Activated CD8-positive, alpha-beta memory T cell treated with anti-CD3 and anti-CD28 coated beads for 24 hours (primary cell): ENCODE results near the gene HPCAL1.
"Not testable (repeated sequence)": the region's sequence is repeated elsewhere in the genome, so short reads cannot be mapped to it uniquely, and the experiment has no call there.

ENCODE experiments used
- DNase-seq: peaks from one replicate; pipeline ENCODE4 v3.0.0-alpha.2; 2020

HPCAL1 gene

DNA sequence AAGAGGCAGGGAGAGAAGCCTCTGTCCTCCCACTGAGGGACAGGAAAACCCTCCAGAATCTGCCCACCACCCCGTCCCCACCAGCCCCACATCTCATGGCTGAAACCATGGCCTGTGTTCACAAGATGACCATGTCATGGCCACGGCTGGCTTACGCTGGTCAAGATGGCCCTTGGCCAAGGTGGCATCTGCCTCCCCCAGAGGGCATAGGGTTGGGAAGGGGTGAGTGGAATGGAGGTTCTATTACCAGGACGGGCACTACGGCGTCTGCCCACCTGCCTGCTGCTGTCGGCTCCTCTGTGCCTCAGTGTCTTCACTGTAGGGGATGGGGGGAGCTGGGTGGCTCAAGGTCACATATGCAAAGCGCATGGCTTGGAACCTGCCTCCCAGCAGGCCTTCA lies 125.7 kb downstream of the HPCAL1 start:
- DNase-seq: no peak

DNA sequence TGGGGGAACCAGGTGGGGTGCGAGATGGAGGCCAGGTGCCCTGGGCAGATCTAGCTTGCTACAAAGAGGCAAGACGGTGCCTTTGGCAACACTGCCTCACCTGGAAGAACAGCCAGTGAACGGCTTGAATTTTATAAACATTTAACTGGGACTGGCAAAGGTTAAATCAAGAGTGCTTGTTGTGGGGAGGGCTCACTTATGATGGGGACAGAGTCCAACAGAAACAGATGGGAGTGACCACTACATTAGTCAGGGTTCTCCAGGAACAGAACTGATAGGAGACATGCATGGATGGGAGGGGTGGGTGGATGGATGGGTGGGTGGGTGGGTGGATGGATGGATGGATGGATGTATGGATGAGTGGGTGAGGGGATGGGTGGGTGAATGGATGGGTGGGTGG lies 126.2 kb downstream of the HPCAL1 start:
- DNase-seq: no peak

DNA sequence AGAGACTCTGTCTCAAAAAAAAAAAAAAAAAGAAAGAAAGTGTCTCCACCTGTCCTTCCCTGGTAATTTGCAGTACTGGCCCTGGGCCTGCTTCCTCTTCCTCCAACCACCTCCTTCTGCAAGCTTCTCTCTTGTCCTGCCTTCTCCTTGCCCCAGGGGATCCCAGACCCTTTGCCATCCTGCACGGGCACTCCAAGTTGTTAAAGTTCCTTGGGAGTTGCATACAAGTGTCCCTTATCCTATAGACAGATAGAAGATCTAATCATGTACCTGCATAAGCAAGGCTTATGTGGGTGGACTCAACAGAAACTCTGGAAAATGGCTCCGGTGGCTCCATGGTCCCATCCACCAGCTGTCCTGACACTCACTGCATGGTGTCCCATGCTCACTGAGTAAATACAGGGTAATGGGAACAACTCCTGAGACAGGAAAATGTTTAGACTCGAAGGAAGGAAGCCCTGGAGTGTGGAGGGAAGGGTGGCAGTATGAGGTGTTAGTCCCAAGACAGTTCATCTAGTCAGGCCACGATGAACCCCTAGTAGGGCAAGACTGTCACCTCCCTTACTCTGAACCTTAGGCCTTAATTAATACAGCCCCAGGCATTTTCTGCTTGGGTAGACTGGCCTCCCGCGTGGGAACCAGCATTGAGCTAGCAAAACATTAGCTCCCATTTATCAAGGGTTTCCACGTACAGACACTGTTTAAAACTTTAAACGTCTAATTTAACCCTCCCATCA lies 128.3 kb downstream of the HPCAL1 start:
- no peak for DNase-seq

DNA sequence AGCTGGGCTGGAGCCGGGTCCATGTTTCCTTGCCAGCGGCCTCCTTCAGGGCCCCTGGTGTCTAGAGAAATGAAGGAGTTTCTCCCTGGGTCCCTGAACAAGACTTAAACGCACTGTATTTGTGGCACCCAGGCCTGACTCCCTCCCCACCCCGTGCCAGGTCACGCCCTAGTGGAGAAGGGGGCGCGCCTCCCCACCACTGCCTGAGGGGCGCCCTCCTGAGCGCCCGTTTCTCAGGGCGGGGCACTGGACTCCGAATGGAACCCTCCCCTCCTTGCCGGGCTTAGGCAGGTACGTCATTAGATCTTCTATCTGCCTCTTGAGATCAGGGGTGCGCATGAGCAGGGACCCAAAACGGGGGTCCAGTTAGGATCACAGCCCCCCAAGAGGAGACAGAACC lies 129.1 kb downstream of the HPCAL1 start:
- no peak for DNase-seq

DNA sequence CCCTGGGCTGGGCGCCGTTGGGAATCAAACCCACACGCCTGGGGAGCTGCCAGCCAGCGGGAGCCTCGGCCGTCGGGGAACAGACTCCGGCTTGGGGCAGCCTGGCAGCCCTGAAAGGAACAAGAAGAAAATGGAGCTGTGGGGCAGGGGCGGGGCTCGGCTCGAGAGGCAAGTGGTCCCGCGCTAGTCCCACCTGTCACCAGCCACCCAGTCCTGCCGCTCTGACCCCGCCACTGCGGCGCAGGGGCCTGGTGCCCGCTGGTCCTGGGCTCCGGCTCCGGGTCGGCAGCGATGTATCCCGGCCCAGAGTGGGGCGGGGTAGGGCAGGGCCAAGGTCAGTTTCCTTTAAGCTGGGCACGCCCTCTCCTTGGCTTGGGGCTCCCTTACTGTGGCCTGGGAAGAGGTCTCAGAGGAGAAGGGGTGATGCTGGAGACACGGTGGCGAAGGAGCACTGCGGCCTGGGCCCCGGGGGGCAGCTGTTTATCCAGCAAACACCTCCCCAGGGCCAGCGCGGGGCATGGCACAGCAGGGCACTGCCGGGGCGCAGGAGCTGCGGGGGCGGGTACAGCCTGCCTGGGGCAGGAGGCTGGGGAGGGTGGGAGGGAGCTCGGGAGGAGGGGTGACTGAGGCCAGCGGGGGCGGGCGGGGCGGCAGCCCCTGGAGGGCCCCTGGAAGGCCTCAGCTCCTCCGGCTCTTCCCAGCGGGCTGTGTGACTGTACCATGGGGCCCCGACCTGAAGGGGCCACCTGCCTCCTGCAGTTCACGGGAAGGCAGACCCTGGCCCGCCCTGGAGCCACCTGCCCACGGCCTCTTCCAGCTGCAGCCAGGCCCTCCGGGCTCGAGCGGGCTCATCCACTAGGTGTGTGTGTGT lies 129.8 kb downstream of the HPCAL1 start:
- no peak for DNase-seq

DNA sequence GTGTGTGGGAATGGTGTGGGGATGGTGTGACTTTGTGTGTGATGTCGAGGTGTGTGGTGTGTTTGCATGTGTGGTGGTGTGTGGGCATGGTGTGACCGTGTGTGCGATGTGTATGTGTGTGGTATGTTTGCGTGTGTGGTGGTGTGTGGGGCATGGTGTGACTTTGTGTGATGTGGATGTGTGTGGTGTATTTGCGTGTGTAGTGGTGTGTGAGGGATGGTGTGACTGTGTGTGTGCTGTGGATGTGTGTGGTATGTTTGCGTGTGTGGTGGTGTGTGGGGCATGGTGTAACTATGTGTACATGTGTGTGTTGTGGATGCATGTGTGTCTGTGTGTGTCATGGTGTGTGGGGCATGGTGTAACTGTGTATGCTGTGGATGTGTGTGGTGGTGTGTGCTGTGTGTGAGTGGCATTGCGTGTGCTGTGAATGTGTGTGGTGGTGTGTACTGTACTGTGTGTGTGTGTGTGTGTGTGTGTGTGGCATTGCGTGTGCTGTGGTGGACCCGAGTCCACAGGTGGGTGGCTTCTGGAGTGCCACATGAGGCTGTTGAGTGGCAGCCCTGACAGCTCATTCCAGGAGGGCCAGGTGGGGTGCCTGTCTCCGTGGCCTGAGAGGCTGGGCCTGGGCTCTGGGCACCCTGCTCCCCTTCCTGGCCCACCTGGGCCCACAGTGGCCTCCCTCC lies 130.7 kb downstream of the HPCAL1 start:
- DNase-seq: no peak

DNA sequence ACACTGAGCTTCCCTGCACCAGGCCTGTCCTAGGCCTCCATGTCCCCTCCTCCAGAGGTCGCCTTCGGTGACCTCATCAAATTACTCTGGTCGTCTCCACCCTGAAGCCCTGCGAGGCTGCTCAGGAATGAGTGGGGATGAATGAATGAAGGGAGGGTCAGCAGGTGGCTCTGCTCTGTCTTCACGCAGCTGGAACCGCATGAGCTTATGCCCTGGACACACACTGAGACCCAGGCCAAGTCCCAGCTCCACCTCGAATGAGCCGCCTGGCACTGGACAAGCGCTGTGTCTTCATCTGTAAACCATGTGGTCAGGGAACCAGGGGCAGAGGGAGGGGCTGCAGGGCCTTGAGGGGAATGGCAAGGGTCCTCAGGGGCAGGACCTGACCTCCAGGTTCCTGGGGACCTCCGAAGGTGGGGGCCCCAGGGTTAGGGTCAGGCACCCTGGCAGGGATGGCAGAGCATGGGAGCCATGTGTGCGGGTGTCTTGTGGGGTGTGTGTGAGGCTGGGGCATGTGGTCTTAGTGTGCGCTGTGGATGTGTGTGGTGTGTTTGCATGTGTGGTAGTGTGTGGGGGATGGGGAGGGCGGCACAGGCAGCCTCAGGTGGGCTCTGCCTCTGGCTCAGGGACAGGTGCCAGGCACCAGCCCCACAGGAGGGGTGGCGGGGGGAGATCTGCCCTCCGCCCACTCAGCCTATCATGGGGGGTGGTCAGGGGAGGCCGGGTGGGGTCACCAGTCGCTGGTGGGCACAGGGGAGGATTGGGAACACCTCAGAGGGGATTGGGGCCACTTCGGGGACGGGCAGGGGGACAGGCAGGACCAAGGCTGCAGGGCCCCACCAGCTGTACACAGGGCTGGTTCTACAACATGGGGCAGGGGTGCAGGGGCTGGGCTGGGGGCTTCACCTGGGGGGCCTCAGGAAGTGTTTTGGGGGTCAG lies 131.5 kb downstream of the HPCAL1 start:
- DNase-seq: no peak

DNA sequence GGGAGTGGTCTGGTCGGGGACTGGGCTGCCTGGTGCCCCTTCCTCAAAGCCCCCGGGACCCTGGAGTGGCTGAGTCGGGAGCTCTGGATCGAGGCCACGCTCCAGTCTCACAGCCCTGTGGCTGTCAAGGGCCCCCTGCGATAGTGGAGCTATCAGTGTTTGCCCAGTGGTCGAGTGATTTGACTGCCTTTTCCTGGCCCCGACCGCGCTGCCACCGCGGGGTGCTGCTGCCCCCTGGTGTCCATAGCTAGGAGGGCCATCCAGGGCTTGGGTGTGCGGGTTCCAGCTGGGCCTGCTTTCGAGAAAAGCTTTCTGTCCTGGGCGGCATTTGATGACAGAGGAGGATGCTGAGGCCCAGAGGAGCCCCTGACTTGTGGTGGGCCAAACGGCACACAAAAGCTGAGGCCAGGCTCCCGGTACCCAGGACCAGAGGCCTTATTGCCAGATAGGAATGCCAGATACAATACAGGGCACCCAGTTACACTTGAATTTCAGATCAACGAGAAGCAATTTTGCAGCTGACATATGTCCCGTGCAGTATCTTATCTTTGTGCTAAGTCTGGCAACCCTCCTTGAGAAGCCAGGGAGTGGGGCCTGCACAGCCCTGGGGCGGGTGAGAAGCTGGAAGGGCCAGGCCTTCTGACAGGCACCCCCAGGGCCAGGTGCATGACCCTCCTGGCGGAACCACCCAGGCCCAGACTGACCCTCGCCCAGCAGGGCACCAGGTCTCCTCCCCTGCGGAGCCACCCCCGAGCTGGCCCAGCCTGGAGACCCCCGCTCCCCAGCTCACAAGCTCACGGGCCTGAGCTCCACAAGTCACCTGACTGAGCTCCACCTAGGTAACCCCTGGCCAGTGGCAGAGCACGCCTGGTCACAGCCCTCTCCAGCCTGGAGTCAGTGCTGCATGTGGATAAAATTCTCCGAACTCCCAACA lies 132.4 kb downstream of the HPCAL1 start:
- peak; percentile 91 for DNase-seq

DNA sequence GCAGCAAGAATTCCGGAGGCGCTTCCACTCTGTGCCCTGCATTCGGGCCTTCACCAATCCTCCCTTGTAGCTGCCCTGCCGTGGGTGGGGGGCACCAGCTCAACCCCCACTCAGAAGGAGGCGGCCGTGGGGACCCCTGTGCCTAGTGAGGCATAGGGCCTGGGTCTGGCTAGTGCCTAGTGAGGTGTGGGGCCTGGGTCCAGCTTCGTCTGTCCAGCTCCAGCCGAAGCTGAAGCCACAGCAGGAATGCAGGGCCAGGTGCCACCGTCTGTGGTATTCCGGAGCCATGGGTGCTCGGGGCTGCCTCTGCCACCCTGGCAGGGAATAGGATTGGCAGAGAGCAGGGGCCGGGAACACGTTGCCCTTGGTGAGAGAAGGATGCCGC lies 133.1 kb downstream of the HPCAL1 start:
- no peak for DNase-seq

DNA sequence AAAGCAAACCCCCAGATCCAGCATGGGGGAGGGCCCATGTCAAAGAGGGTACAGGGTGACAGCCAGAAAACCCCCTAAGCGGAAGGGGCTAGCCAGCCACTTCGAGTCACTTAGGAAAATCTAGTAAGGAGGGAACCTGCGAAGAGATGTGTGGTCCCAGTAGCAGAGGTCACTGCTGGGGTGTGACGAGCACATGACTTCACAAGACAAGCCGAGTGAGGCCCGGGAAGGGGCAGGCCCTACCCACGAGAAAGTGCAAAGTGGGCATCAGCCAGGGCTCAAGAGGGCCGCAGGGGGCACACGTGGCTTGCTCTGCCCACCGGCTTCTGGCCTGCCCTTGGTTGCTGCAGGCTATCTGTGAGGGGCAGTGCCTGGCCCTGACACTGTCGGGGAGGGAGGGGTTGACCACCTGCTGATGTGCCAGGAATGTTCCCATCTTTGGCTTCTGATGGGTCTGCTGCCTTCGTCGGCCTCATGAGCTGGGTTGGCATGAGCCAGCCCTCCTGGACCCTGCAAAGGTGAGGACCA lies 133.9 kb downstream of the HPCAL1 start:
- no peak for DNase-seq

DNA sequence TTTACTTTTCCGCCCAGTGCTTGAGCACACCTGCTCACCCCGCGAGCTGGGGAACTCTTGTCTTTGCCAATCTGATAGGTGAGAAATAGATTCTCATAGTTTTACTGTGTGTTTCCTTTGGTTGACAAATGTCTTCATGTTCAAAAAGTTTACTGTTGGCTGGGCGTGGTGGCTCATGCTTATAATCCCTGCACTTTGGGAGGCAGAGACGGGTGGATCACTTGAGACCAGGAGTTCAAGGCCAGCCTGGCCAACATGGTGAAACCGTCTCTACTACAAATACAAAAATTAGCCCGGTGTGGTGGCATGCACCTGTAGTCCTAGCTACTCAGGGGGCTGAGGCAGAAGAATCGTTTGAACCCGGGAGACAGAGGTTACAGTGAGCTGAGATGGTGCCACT lies 135.1 kb downstream of the HPCAL1 start:
- DNase-seq: no peak

DNA sequence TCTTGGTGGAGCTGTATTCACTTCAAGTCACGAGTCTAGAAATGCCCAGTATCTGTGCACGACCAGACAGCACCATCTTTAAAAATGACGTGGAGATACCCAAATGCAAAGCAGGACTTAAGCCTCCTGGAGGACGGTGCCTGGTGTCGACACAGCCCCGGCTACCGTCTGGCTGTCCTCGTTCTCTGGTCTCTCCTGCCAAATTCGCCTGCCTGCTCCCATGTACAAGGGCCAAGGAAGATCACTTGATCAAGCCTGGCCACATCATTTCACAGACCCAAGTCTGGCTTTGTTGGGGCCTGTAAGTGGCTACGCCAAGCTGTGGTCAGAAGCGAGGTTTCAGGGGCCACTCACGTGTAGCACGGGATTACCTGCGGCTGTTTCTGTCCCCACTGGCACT lies 136.0 kb downstream of the HPCAL1 start:
- no peak for DNase-seq

DNA sequence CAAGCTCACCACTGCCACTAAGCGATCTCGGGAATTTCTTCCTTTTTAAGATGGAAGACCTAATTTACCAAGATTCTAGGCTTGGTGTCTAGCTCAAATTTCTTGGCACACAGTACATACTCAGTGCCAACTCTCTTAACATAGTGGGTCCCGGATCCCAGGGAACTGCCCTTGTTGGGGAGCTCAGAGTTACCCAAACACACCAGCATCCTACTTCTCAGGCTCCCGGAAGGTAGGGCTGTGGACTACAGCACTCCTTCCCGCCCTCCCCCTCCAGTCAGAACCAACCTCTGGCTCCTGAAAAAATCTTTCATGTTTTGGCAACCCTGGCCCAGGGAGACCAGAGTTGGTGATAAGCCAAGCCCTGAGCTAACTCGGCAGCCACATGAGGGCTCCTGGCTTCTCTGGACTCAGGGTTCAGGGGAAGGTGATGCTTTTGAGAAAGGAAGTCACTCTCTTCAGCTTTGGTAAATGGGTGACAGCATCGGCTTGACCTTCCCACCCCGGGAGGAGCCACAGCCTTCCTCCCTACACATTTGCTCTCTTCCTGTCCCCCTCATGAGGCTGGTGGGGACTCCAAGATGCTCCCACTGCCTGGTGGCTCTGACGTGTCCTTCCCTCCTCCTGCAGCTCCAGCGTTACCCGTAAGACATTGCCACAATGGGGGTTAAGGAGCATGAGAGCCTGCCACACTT lies 136.6 kb downstream of the HPCAL1 start:
- DNase-seq: no peak

DNA sequence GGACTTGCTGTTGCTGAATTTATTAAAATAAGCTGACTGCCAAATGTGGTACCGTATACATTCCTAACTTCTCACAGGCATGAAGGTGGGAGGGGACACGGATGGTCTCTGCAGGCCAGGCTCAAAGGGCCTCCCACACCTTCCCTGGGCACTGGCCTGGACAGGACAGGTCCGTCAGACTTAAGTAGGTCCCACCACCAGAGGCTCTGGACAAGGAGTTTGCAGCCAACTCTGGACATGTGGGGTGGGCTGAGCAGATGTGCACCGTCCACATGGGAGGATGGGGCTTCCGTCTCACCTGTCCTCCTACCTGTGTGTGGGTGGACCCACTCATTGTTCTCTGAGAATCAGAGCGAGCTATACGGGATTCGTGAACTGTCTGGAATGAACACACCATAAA lies 137.3 kb downstream of the HPCAL1 start:
- DNase-seq: no peak

DNA sequence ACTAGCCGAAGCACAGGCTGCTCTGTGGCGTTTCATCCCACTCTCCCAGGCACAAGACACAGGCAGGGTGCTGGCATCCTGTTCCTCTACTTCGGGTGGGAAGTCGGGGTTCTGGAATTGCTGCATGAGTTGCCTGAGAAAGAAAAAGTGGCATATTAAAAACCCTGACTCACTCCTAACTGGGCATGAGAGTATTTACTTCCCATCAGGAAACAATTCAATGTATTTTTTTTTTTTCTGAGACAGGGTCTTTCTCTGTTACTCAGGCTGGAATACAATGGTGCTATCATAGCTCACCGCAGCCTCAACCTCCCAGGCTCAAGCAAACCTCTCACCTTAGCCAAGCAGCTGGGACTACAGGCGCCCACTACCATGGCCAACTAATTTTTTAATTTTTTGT lies 138.0 kb downstream of the HPCAL1 start:
- no peak for DNase-seq

DNA sequence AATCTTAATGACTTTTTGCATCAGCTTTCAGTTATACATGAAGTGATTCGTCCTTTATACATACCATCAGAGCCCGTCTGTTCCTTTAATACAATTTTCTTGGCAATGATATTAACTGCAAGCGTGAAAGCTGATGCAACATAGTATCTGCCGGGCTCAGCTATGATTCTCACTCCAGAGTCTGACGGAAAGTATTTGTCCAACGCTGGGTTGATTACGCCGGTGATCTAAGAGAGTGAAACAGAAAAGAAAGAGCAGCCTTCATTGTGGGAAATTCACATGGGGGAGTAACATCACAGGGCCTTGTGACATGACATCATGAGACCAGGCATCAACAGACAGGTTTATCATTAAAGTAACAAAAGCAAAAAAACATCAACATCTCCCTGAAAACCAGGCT lies 139.2 kb downstream of the HPCAL1 start:
- DNase-seq: no peak

DNA sequence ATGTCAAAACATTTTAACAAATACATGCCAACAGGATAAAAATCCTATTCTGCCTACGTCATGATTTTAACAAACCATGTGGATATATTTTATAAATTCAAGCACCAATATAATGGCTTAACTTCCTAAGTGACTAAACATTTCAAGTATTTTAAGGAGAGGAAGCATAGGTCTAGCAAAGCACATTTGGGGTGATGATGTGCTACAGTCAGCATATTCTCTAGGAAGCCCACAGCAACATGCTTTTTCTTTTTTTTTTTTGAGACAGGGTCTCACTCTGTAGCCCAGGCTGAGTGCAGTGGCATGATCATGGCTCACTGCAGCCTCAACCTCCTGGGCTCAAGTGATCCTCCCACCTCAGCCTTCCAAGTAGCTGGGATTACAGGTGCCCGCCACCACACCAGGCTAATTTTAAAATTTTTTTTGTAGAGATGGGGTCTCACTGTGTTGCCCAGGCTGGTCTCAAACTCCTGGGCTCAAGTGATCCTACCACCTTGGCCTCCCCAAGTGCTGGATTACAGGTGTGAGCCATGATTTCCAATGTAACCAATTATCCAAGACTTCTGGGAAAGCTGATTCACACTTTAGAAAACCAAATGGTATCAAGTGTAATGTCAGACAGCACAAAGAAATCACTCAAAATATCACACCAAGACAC lies 139.9 kb downstream of the HPCAL1 start:
- DNase-seq: not testable (repeated sequence)

DNA sequence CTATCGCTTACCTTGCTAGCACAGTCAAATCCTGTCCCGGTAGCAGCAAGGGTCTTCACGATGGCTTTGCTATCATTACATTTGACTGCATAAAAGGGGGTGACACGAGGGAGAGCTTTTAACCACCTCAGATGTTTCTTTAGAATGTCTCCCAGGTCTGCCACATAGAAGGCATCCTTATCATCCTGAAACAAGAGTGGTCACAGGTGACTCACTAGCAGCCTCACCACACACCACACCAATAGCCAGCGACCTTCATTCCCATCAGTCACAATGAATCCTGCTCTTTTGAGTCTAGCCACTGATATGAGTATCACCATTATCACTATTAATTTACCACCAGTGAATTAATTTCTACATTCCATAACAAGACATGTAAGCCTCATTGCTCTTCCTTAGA lies 141.8 kb downstream of the HPCAL1 start:
- DNase-seq: peak; percentile 66

DNA sequence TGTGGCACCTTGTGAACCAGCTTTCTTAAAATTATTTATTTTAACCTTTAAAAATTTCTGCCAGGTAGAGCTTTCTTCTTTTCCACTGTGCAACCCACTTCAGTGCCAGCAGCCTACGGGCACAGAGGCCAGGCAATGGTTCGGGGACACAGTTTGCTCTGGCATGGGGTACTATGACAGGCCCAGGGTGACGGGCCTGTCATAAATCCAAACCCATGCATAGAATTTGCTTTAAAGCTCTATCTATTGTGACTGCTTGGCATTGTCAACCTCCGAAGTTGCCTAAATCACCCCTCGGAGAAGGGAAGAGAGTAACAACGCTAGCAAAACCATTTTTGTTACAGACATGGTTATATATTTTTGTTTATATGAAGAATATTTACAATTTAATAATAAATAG lies 143.9 kb downstream of the HPCAL1 start:
- DNase-seq: no peak

DNA sequence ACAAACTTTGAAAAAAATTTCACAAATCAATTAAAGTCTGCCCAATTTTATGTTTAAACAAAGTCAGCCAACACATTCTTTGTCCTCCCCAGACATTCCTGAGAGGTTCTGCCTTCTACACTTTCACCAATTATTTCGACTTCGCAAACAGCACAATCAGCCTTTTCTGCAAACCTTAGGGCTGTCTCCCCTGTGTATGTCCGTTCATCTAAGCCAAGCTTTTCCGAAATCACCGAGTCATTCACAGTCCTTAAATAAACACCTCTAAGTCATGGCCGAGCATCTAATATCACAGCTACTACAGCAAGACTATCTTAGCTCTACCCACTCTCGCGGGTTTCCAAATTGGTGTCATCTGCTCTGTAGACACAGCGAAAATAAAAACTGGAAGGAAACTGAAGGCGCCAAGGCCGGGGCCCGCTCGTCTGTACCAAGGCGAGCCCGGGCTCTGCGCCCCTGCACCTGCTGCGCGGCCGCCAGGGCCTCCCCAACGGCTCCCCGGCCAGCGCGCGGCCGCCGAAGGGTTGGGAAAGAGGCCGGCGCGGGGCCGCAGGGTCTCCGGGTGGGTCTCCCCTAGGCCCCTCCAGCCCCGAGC lies 144.7 kb downstream of the HPCAL1 start:
- DNase-seq: no peak
